RWPE2 (cell line): ENCODE measurements around the gene DNAH11.

Experiments used
- ATAC-seq: fragments of 200-7000 bp; cut with Tn5 transposase; 3 replicates; pipeline ENCODE4 v1.9.1; 2021; ENCODE audit warnings: low read depth
- DNase-seq: peaks from one replicate; pipeline ENCODE4 v3.0.0-alpha.2; 2020; ENCODE audit warnings: low spot score
- H3K27ac ChIP-seq: fragments of 450-650 bp; 2 replicates; pipeline ENCODE4 v1.5.1; 2017; ENCODE audit warnings: mild to moderate bottlenecking; ENCODE audit not compliant: poor library complexity, severe bottlenecking
- H3K27me3 ChIP-seq: fragments of 250-450 bp; sonication (Bioruptor Pico); 2 replicates; pipeline ENCODE4 v1.5.1; 2021; ENCODE audit warnings: mild to moderate bottlenecking, moderate library complexity; ENCODE audit not compliant: insufficient read depth, poor library complexity, severe bottlenecking
- H3K36me3 ChIP-seq: fragments of 250-450 bp; sonication (Bioruptor Pico); 2 replicates; pipeline ENCODE4 v1.5.1; 2020; ENCODE audit warnings: low read depth, mild to moderate bottlenecking, moderate library complexity
- H3K4me1 ChIP-seq: fragments of 250-450 bp; sonication (Bioruptor Pico); 2 replicates; pipeline ENCODE4 v1.5.1; 2021; ENCODE audit warnings: mild to moderate bottlenecking, moderate library complexity; ENCODE audit not compliant: insufficient read depth, poor library complexity, severe bottlenecking
- H3K4me3 ChIP-seq: fragments of 250-450 bp; sonication (Bioruptor Pico); 2 replicates; pipeline ENCODE4 v1.5.1; 2021; ENCODE audit warnings: mild to moderate bottlenecking, moderate library complexity; ENCODE audit not compliant: severe bottlenecking
- H3K9me3 ChIP-seq: fragments of 250-450 bp; sonication (Bioruptor Pico); 2 replicates; pipeline ENCODE4 v1.5.1; 2021; ENCODE audit warnings: mild to moderate bottlenecking, moderate library complexity; ENCODE audit not compliant: severe bottlenecking
- CTCF ChIP-seq: fragments of 450-650 bp; IDR thresholded peaks from one replicate; pipeline ENCODE4 v1.5.1; 2017; ENCODE audit warnings: mild to moderate bottlenecking, moderate library complexity; ENCODE audit not compliant: poor library complexity, severe bottlenecking

The DNAH11 gene

GRCh38 chr7:21636694-21637093, 93.9 kb downstream of the DNAH11 start:
- Histone ChIP-seq H3K27me3 (no peaks in the 10 kb centered on the region), H3K4me1 (peaks cover 8% of the 10 kb centered on the region), H3K27ac (no peak overlapping the region), H3K9me3 (no peaks in the 10 kb centered on the region), H3K4me3 (no peak overlapping the region), H3K36me3 (no peaks in the 10 kb centered on the region)
- TF ChIP-seq CTCF, result no peak
- no peak for ATAC-seq
- DNase-seq, result no peak

GRCh38 chr7:21639206-21639868, 96.5 kb downstream of the DNAH11 start:
- no peak for TF ChIP-seq CTCF

DNA sequence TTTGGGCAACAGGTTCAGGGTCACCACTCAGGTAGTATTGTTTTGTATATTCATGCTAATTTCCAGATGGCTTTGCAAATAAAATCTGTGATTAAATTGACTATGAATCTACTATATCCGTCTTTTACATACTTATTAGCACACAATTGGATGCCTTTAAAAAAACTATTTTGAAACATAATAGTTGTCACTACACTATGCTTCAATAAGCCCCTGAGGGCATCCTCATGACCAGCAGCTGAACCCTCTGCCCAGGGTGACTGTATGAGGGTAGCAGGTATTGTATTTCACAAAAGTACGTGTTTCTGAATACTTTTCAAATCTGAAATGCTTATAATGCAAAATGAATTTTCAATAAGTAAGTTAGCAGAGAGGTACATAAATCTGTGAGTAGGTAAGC, 97.3 kb downstream of the DNAH11 start:
- TF ChIP-seq CTCF, result no peak
- ATAC-seq (peak; percentile 72), DNase-seq (no peak)
- no peaks in the 10 kb centered on the region for H3K36me3 ChIP-seq
- no peaks in the 10 kb centered on the region for H3K27me3 ChIP-seq
- peaks cover 8% of the 10 kb centered on the region for H3K4me1 ChIP-seq
- peak overlapping the region; percentile 21 for H3K27ac ChIP-seq
- H3K9me3 ChIP-seq, result no peaks in the 10 kb centered on the region
- no peak overlapping the region for H3K4me3 ChIP-seq

More at GRCh38 chr7:21639206-21639868, 96.5 kb downstream of the DNAH11 start:
- Histone ChIP-seq H3K9me3 (no peaks in the 10 kb centered on the region), H3K36me3 (no peaks in the 10 kb centered on the region), H3K4me1 (peaks cover 8% of the 10 kb centered on the region), H3K27me3 (no peaks in the 10 kb centered on the region), H3K27ac (peak overlapping the region; percentile 21), H3K4me3 (no peak overlapping the region)
- ATAC-seq (peak; percentile 38; the same call in 1 of the 3 replicates), DNase-seq (no peak)

GRCh38 chr7:21641546-21641945, 98.7 kb downstream of the DNAH11 start:
- H3K4me3 ChIP-seq, result no peak overlapping the region
- H3K27ac ChIP-seq, result peak overlapping the region; percentile 21
- H3K27me3 ChIP-seq, result no peaks in the 10 kb centered on the region
- H3K36me3 ChIP-seq, result no peaks in the 10 kb centered on the region
- DNase-seq, result no peak
- no peaks in the 10 kb centered on the region for H3K9me3 ChIP-seq
- ATAC-seq, result no peak
- H3K4me1 ChIP-seq, result peaks cover 8% of the 10 kb centered on the region
- no peak for TF ChIP-seq CTCF

GRCh38 chr7:21642422-21642821, 99.6 kb downstream of the DNAH11 start:
- peaks cover 8% of the 10 kb centered on the region for H3K4me1 ChIP-seq
- H3K36me3 ChIP-seq, result no peaks in the 10 kb centered on the region
- no peak overlapping the region for H3K4me3 ChIP-seq
- DNase-seq (no peak), ATAC-seq (no peak)
- no peaks in the 10 kb centered on the region for H3K9me3 ChIP-seq
- H3K27me3 ChIP-seq, result no peaks in the 10 kb centered on the region
- H3K27ac ChIP-seq, result no peak overlapping the region
- no peak for TF ChIP-seq CTCF
